ENCODE data around the gene SESN2.
A peak's percentile ranks its signal among the peaks of the same experiment; 100 is the strongest.

The SESN2 gene

GRCh38 chr1:28247612-28248272 lies 11.6 kb upstream of the SESN2 start:
- peak overlapping the region; percentile 18 for H3K4me3 ChIP-seq (ENCODE audit: low read depth, low read length)
- in situ Hi-C loops (cut with HindIII; ENCODE audit: low pct_ligation_motif_present, low sequenced_read_pairs) = no loop called here
- TF ChIP-seq CTCF (IDR thresholded peaks at IDR 0.05; ENCODE audit: low read depth, low read length, missing control alignments) = no peak
- no peaks in the 10 kb centered on the region for H3K27me3 ChIP-seq (replicated peaks)
- peak overlapping the region; percentile 47 for H3K27ac ChIP-seq
- DNase-seq = no peak
- no peaks in the 10 kb centered on the region for H3K36me3 ChIP-seq (replicated peaks)

GRCh38 chr1:28248273-28249012 lies 10.9 kb upstream of the SESN2 start:
- TF ChIP-seq CTCF (IDR thresholded peaks at IDR 0.05; ENCODE audit: low read depth, low read length, missing control alignments) = peak; percentile 97
- Histone ChIP-seq H3K36me3 (replicated peaks) (no peaks in the 10 kb centered on the region), H3K27me3 (replicated peaks) (no peaks in the 10 kb centered on the region), H3K4me3 (ENCODE audit: low read depth, low read length) (no peak overlapping the region), H3K27ac (peak overlapping the region; percentile 47)
- peak; percentile 79 for DNase-seq
- in situ Hi-C loops (cut with HindIII; ENCODE audit: low pct_ligation_motif_present, low sequenced_read_pairs) = no loop called here

GRCh38 chr1:28249013-28249865 lies 10.1 kb upstream of the SESN2 start:
- TF ChIP-seq CTCF (IDR thresholded peaks at IDR 0.05; ENCODE audit: low read depth, low read length, missing control alignments) = no peak
- Histone ChIP-seq H3K36me3 (replicated peaks) (no peaks in the 10 kb centered on the region), H3K4me3 (ENCODE audit: low read depth, low read length) (no peak overlapping the region), H3K27ac (peak overlapping the region; percentile 47), H3K27me3 (replicated peaks) (no peaks in the 10 kb centered on the region)
- no peak for DNase-seq
- in situ Hi-C loops (cut with HindIII; ENCODE audit: low pct_ligation_motif_present, low sequenced_read_pairs) = no loop called here

- no peak overlapping the region for H3K27ac ChIP-seq
- no peaks in the 10 kb centered on the region for H3K36me3 ChIP-seq (replicated peaks)
- TF ChIP-seq CTCF (IDR thresholded peaks at IDR 0.05; ENCODE audit: low read depth, low read length, missing control alignments) = no peak
- DNase-seq = no peak
- no peak overlapping the region for H3K4me3 ChIP-seq (ENCODE audit: low read depth, low read length)
- in situ Hi-C loops (cut with HindIII; ENCODE audit: low pct_ligation_motif_present, low sequenced_read_pairs) = no loop called here
- no peaks in the 10 kb centered on the region for H3K27me3 ChIP-seq (replicated peaks)
Observed at GRCh38 chr1:28249866-28250295, 9.4 kb upstream of the SESN2 start.

GRCh38 chr1:28256197-28256827 lies 3.0 kb upstream of the SESN2 start:
- Histone ChIP-seq H3K27me3 (replicated peaks) (no peaks in the 10 kb centered on the region), H3K27ac (no peak overlapping the region), H3K4me3 (ENCODE audit: low read depth, low read length) (no peak overlapping the region), H3K36me3 (replicated peaks) (no peaks in the 10 kb centered on the region)
- no peak for DNase-seq
- in situ Hi-C loops (cut with HindIII; ENCODE audit: low pct_ligation_motif_present, low sequenced_read_pairs) = no loop called here
- TF ChIP-seq CTCF (IDR thresholded peaks at IDR 0.05; ENCODE audit: low read depth, low read length, missing control alignments) = no peak

Data from brain microvascular endothelial cell (primary cell).